NT2/D1 (cell line): ENCODE measurements around the gene GDE1.

Experiments
- DNase-seq: peaks from one replicate; pipeline ENCODE4 v3.0.0-alpha.2; 2011; ENCODE audit warnings: low read depth, low spot score
- H3K27me3 ChIP-seq: 2 replicates; pipeline ENCODE4 v1.6.0; 2011; ENCODE audit warnings: mild to moderate bottlenecking; ENCODE audit not compliant: insufficient read length, insufficient read depth
- H3K36me3 ChIP-seq: 2 replicates; pipeline ENCODE4 v1.6.1; 2011; ENCODE audit warnings: mild to moderate bottlenecking, low read length, mixed read lengths; ENCODE audit not compliant: insufficient read depth, insufficient read length
- H3K4me1 ChIP-seq: 2 replicates; pipeline ENCODE4 v1.5.1; 2011; ENCODE audit not compliant: insufficient read depth, insufficient read length
- H3K4me3 ChIP-seq: 2 replicates; pipeline ENCODE4 v1.5.1; 2011; ENCODE audit warnings: low read depth; ENCODE audit not compliant: insufficient read length
- H3K9ac ChIP-seq: 2 replicates; pipeline ENCODE4 v1.6.0; 2011; ENCODE audit warnings: low read depth; ENCODE audit not compliant: insufficient read length
- H3K9me3 ChIP-seq: 2 replicates; pipeline ENCODE4 v1.5.1; 2011; ENCODE audit warnings: mild to moderate bottlenecking, low read length; ENCODE audit not compliant: insufficient read depth
- SUZ12 ChIP-seq: IDR thresholded peaks from 2 replicates; pipeline ENCODE4 v1.6.1; 2011; ENCODE audit not compliant: insufficient read length, insufficient read depth; ENCODE audit errors: extremely low read depth
- YY1 ChIP-seq: IDR thresholded peaks from 2 replicates; pipeline ENCODE4 v1.6.1; 2011; ENCODE audit not compliant: insufficient read length, insufficient read depth
- ZNF274 ChIP-seq: IDR thresholded peaks from 2 replicates; pipeline ENCODE4 v1.6.1; 2011; ENCODE audit warnings: mild to moderate bottlenecking, low read depth, low read length

The GDE1 gene, protein sequence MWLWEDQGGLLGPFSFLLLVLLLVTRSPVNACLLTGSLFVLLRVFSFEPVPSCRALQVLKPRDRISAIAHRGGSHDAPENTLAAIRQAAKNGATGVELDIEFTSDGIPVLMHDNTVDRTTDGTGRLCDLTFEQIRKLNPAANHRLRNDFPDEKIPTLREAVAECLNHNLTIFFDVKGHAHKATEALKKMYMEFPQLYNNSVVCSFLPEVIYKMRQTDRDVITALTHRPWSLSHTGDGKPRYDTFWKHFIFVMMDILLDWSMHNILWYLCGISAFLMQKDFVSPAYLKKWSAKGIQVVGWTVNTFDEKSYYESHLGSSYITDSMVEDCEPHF

DNA sequence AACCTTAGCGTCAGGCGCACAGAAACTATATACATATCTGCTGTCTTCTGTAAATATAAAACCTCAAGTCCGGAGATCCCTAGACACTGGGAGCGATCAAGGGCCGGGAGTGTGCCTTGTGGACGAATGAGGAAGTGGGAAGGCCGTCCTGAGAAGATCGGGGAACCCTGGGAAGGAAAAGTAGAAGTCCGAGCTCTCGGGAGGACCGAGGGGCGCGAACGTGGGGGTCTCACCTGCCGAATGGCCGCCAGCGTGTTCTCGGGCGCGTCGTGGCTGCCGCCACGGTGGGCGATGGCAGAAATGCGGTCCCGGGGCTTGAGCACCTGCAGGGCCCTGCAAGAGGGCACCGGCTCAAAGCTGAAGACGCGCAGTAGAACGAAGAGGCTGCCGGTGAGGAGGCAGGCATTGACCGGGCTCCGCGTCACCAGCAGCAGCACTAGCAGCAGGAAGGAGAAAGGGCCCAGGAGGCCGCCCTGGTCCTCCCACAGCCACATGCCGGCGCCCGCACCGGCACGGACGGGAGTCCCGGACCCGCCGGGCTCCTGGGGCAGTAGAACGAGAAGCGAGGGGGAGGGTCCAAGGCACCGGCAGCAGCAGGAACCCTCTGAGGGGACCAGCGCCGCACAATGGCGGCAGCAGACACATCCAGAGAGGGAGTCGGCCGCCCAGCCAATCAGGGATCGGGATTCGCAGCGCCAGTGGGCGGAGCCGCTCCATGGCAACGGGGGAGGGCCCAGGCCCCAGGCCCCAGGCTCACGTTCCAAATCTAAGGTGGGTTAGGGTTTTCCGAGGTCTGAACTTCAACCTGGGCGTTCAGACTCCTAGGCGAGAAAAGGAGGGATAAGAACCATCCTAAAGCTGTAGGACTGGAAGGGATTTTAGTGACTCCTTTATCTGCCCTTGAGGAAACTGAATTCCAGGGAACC, at the start of gene GDE1:
TSS of gene GDE1 (minus strand) at position 628 of the 926 bp plus-strand sequence. CDS start at position 494, 134 bp downstream.
- H3K4me1 ChIP-seq: no peaks in the 10 kb centered on the region
- H3K4me3 ChIP-seq: peak within 1 kb of the TSS; percentile 90
- no peaks in the 10 kb centered on the region for H3K9me3 ChIP-seq
- DNase-seq: peak; percentile 93
- H3K9ac ChIP-seq: peak within 1 kb of the TSS; percentile 97
- no peaks in the 10 kb centered on the region for H3K27me3 ChIP-seq
- peaks cover 29% of the 10 kb centered on the region for H3K36me3 ChIP-seq
- peak; percentile 62 for TF ChIP-seq YY1
- TF ChIP-seq SUZ12: no peak
- TF ChIP-seq ZNF274: no peak

DNA sequence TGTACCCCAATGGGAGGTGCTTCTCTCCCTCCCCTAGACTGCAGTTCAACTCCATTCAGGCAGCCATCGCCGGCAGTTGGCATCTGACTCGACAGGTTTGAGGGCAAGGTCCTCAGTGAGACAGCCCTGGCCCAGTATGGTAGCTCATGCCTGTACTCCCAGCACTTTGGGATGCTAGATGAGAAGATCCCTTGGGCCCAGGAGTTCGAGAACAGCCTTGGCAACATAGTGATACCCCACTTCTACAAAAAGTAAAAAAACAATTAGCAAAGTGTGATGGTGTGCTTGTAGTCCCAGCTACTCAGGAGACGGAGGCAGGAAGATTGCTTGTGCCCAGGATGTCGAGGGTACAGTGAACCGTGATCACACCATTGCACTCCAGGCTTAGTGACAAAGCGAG, 45.7 kb upstream of the GDE1 start:
- Histone ChIP-seq H3K4me3 (no peak overlapping the region), H3K9ac (no peak overlapping the region), H3K27me3 (no peaks in the 10 kb centered on the region), H3K4me1 (no peaks in the 10 kb centered on the region), H3K36me3 (peaks cover 71% of the 10 kb centered on the region), H3K9me3 (peaks cover 11% of the 10 kb centered on the region; the same call in 1 of the 2 replicates)
- TF ChIP-seq ZNF274 (no peak), YY1 (no peak), SUZ12 (no peak)
- DNase-seq: no peak

DNA sequence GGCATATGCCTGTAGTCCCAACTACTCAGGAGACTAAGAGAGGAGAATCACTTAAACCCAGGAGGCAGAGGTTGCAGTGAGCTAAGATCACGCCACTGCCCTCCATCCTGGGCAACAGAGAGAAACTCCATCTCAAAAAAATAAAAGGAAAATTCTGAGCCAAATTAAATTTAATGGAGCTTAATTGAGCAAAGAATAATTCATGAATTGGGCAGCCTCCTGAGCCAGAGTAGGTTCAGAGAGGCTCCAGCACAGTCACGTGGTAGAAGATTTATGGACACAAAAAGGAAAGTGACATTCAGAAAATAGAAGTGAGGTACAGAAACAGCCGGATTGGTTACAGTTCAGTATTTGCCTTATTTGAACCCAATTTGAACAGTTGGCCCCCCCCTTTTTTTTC, 44.5 kb upstream of the GDE1 start:
- TF ChIP-seq ZNF274 (no peak), SUZ12 (no peak), YY1 (no peak)
- H3K4me3 ChIP-seq: no peak overlapping the region
- H3K9me3 ChIP-seq: peaks cover 11% of the 10 kb centered on the region; the same call in 1 of the 2 replicates
- peaks cover 63% of the 10 kb centered on the region for H3K36me3 ChIP-seq
- no peak for DNase-seq
- H3K27me3 ChIP-seq: no peaks in the 10 kb centered on the region
- no peaks in the 10 kb centered on the region for H3K4me1 ChIP-seq
- no peak overlapping the region for H3K9ac ChIP-seq

DNA sequence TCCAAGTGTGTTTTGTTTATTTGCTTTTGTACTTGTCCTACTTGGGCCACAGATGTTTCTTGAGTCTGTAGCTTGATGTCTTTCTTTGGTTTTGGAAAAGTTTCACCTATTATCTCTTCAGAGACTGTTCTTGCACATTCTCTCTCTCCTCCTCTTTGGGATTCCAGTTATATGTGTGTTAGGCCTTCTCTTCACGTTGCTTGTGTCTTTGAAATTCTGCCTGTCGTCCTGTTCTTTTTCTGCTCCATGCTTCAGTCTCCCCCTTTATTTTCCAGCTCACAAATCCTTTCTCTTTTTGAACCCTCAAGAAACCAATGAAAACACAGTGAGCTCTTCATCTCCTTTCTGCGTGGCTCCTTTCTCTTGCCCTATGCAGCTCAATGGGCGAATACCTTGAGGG, 41.5 kb upstream of the GDE1 start:
- peaks cover 41% of the 10 kb centered on the region for H3K36me3 ChIP-seq
- TF ChIP-seq SUZ12: no peak
- no peak for TF ChIP-seq ZNF274
- TF ChIP-seq YY1: no peak
- DNase-seq: no peak

DNA sequence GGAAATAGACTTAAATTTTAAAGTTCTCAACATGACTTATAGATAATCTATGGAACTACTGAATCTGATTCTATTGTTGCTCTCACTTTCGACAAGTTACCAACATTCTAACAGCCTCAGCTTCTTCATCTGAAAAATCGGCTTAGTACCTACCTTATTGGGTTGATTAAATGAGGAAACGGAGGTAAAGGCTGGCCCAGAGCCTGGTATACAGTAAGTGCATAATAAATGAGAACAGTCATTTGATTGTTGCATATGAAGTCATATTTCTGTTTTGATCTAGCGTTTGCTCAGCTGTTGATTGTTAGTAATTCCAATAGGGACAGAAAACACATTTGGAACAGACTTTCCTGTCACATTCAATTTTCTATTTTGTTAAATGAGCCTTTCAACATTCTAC, 38.2 kb upstream of the GDE1 start:
- Histone ChIP-seq H3K27me3 (no peaks in the 10 kb centered on the region), H3K9ac (no peak overlapping the region), H3K36me3 (peaks cover 12% of the 10 kb centered on the region), H3K4me1 (no peaks in the 10 kb centered on the region), H3K4me3 (no peak overlapping the region), H3K9me3 (peaks cover 11% of the 10 kb centered on the region; the same call in 1 of the 2 replicates)
- no peak for DNase-seq
- no peak for TF ChIP-seq ZNF274
- TF ChIP-seq YY1: no peak
- TF ChIP-seq SUZ12: no peak

More for the DNA sequence above, 41.5 kb upstream of the GDE1 start:
- Histone ChIP-seq H3K4me3 (no peak overlapping the region), H3K4me1 (no peaks in the 10 kb centered on the region), H3K9me3 (peaks cover 11% of the 10 kb centered on the region; the same call in 1 of the 2 replicates), H3K9ac (no peak overlapping the region), H3K27me3 (no peaks in the 10 kb centered on the region)

- Histone ChIP-seq H3K9ac (no peak overlapping the region), H3K36me3 (peaks cover 5% of the 10 kb centered on the region), H3K4me3 (no peak overlapping the region), H3K9me3 (peaks cover 11% of the 10 kb centered on the region; the same call in 1 of the 2 replicates), H3K27me3 (no peaks in the 10 kb centered on the region), H3K4me1 (no peaks in the 10 kb centered on the region)
- DNase-seq: no peak
- TF ChIP-seq SUZ12 (no peak), YY1 (no peak), ZNF274 (no peak)
Observed at GRCh38 chr16:19559242-19559910, 37.5 kb upstream of the GDE1 start.
